Measurements from ENCODE around the gene TPGS1.

The TPGS1 gene, protein sequence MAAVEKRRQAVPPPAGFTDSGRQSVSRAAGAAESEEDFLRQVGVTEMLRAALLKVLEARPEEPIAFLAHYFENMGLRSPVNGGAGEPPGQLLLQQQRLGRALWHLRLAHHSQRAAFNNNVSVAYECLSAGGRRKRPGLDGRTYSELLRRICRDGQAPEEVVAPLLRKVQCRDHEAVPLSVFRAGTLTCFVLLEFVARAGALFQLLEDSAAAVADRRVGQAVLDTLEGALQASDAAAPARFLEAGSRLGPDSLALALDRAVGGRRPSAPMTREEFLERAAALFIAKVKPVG

DNA sequence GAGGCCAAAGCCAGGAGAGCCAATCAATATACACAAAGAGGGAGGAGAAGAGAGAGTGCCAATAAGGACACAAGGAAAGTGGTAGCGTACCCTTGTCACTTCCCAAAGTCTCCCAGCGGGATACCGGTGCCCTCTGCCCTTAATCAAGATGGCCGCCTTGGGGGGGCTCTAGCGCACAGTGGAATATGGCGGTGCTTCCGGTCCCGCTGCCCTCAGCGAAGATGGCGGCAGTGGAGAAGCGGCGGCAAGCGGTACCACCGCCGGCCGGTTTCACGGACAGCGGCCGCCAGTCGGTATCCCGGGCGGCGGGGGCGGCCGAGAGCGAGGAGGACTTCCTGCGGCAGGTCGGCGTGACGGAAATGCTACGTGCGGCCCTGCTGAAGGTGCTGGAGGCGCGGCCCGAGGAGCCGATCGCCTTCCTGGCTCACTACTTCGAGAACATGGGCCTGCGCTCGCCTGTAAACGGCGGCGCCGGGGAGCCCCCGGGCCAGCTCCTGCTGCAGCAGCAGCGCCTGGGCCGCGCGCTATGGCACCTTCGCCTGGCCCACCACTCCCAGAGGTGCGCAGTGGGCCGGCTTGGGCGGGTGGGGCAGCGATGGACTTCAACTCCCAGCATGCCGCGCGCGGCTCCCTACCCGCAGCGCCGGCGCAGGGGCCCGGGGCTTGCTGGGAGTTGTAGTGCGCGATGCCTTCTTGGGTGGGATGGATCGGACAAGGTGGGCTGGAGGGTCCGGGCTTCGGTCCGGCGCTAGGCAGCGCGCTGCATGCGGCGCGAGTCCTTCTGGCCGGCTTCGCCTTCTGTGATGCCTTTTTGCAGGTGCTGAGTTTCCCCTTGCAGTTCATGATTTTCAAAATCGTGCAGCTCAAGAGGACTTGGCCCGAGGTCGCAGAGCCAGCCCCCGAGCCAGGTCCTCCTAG lies at the start of gene TPGS1:
TPGS1 (plus strand) TSS at position 212 of the 918 bp plus-strand sequence; CDS start at position 222, 10 bp downstream.
- in situ Hi-C loops (cut with HindIII; ENCODE audit: low sequenced_read_pairs): no loop called here

DNA sequence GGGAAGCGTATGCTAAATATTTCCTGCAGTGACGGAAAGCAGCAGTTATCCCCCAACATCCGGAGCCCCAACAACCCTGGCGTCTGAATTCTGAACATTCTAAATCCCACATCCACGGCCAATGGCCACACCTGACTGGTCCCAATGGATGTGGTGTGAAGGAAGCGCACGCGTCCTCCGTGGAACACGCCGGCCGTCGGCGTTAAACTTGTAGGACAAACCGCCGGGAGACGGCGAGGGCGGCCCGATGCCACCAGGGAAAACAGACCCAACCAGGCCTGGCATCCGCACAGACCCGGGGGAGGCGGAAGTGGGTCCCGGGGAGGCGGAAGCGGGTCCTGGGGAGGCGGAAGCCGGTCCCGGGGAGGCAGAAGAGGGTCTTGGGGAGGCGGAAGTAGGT lies 49.7 kb upstream of the TPGS1 start:
- in situ Hi-C loops (cut with HindIII; ENCODE audit: low sequenced_read_pairs): no loop called here

GRCh38 chr19:458091-459042 lies 48.9 kb upstream of the TPGS1 start:
- in situ Hi-C loops (cut with HindIII; ENCODE audit: low sequenced_read_pairs): no loop called here

GRCh38 chr19:459724-460511 lies 47.4 kb upstream of the TPGS1 start:
- in situ Hi-C loops (cut with HindIII; ENCODE audit: low sequenced_read_pairs): no loop called here

DNA sequence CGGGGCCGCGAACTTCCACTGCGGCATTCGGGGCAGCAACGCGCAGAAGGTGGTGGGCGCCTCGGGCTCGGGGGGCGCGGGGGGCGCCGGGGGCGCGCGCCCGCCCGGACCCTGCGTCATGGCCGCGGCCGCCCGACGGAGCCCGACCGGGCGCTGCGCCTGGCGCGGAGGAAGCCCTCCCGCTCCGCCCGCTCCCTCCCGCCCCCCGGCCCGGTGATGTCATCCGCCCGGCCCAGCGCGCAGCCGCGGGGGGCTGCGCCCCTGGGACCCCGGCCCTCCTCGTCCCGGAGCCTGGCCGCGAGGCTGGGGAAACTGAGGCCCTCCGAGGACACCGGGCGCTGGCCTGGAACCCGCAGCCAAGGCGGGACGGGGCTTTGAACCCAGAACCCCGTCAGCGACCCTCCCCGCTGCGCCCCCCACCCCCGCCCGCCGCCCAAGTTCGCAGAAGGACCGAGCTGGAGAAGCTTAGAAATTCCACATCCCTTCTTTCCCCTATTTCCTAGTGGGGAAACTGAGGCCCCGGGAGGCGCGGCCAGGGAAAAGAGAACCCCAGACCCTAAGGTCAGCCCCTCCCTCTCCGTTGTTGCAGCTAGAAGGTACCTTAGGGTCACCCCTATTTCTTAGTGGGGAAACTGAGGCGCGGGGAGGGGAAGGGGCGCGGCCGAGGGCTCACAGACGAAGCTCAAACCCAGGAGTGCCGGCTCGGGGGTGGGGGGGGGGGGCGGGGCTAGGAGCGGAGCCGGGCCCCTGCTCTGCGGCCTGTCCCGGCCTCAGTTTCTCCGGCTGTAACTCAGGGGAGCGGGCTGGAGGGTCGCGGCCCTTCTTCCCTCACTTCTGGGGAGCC lies 46.2 kb upstream of the TPGS1 start, which contains the start of gene SHC2:
SHC2 (minus strand) TSS at position 157 of the 844 bp plus-strand sequence; CDS start at position 120, 37 bp downstream.
- in situ Hi-C loops (cut with HindIII; ENCODE audit: low sequenced_read_pairs): no loop called here

- in situ Hi-C loops (cut with HindIII; ENCODE audit: low sequenced_read_pairs): no loop called here
Measured at GRCh38 chr19:461721-462551, 45.4 kb upstream of the TPGS1 start.

- in situ Hi-C loops (cut with HindIII; ENCODE audit: low sequenced_read_pairs): no loop called here
Measured at GRCh38 chr19:463483-464207, 43.7 kb upstream of the TPGS1 start.

DNA sequence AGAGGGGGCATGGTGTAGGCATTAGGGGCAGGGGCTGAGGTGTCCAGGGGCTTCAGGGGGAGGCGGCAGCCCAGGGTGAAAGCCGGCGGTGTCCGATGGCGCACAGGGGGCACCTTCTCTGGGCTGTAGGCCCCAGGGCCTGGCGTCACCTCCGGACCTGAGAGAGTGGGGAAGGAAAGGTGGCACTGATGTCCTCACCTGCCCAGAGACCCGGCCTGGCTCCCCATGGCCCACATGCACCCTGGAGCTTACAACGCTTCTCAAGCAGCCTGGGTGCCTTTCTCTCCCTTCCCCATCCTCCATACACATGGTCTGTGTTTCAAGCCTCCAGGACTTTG lies 43.1 kb upstream of the TPGS1 start:
- in situ Hi-C loops (cut with HindIII; ENCODE audit: low sequenced_read_pairs): no loop called here

- in situ Hi-C loops (cut with HindIII; ENCODE audit: low sequenced_read_pairs): no loop called here
Measured at GRCh38 chr19:465056-465816, 42.1 kb upstream of the TPGS1 start.

DNA sequence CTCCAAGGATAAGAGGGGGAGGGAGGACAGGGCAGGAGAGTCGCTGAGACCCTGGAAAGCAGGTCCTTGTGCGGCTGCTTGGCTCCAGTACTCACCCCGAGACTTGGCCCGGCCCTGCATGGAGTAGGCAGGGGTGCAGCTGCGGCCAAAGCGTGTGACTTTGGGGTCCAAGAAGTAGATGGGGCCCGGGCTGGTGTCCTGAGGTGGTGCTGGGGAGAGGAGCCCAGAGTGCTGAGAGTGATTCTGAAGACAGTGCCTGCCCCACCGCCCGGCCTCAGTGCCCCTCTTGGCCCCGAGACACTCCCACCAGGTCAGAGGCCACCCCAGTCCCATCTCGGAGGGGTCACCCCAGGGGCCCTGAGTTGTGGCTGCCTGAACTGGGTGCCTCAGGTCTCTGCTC lies 39.7 kb upstream of the TPGS1 start:
- in situ Hi-C loops (cut with HindIII; ENCODE audit: low sequenced_read_pairs): no loop called here

DNA sequence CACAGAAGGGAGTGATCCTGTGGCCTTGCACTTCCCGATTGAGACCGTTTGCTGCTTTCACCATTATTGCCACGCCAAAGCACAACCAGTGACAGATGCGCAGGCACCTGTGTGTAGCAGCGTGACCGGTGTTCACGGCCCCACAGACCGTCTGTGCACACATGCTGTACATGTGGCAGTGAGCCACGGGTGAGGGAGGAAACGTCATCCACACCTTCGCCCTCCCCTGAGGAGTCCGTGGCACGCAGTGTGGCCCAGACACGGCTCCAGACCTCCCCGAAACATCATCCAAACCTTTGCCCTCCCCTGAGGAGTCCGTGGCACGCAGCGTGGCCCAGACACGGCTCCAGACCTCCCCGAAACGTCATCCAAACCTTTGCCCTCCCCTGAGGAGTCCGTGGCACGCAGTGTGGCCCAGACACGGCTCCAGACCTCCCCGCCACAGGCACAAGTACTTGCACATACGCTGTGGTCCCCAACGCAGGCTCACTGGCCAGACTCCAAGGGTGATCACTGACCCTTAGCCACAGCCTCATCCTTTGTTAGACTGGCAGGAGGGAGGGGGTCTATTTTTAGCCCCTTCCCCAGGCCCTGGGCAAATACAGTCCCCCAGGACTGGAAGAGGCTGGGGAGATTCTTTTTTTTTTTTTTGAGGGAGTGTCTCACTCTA lies 38.6 kb upstream of the TPGS1 start:
- in situ Hi-C loops (cut with HindIII; ENCODE audit: low sequenced_read_pairs): no loop called here

DNA sequence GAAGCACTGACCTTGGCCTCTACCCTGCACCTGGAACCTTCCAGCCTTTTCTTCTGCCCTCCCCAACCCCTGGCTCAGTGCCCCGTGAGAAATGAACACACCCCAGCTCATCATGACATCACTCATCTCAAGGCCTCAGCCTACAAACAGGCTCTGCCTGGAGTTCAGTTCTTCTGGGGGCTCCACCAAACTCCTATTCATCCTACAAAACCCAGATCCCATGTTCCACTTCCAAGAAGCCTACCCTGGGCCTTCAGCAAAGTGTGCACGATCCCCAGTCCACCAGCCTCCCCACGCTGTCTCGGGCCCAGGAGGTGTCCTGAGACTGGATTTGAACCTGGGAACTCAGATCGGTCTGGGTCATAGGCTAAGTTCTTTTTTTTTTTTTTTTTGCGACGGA lies 37.5 kb upstream of the TPGS1 start:
- in situ Hi-C loops (cut with HindIII; ENCODE audit: low sequenced_read_pairs): no loop called here

- in situ Hi-C loops (cut with HindIII; ENCODE audit: low sequenced_read_pairs): no loop called here
Measured at GRCh38 chr19:470701-471100, 36.6 kb upstream of the TPGS1 start.

DNA sequence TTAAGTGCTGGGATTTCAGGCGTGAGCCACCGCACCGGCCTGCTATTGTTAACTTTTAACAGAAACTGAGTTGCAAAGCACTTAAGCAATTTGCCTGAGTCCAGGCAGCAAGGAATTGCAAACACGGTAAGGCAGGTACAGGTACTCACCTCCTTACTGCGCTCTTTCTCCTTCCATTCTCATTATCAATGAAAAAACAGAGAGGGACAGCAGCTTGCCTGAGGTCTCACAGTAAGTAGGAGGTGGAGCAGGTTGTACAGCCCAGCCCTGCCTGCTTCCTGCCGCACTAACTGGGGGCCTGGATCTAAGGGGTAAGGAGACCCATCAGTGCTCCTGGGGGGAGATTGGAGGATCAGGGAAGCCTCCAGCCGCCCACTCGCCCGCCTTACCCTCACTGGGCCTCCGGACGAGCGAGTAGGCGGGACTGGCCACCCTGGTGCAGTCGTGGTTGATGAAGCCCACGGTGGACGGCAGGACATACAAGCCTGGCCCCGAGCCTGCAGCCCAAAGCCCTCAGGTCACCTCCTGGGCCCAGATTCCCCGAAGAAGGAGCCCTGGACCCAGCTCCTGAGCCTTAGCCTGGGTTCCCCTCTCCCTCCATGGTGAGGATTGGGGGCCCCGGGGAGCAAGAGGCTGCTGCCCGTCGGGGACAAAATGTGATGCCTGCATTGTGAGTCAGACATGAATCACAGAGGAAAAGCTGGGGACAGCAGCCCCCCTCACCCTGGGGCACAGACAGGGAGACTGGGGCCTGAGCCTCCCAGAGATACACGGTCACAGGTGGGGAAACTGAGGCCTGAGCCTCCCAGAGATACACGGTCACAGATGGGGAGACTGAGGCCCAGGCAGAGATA lies 35.1 kb upstream of the TPGS1 start:
- in situ Hi-C loops (cut with HindIII; ENCODE audit: low sequenced_read_pairs): no loop called here

All from endothelial cell of hepatic sinusoid (primary cell).